ENCODE results near the gene AK4. TPM values are rescaled to one million over a fixed set of nuclear protein-coding genes. Genes with fewer than 3 reads are reported as not detected.

The AK4 gene
- total RNA-seq, 1 experiment from 2014 or later: 17.6 TPM

- POLR2A ChIA-PET (ENCODE audit: unreplicated experiment): interaction anchor here (0.6 kb wide), 1 partner anchor 255 kb away, joined by 9 read pairs; no protein-coding TSS in a partner anchor
- no TSS peak for BruUV-seq (replicated peaks)
- no peak for DNase-seq
Measured at GRCh38 chr1:65146908-65147423, 1.0 kb upstream of the AK4 start.

GRCh38 chr1:65147424-65148177 is 402 bp upstream of the AK4 start:
- peaks cover 9% of the 10 kb centered on the region for H3K4me1 ChIP-seq (replicated peaks; ENCODE audit: insufficient read depth)
- intact Hi-C loops (cut with micrococcal nuclease; ENCODE audit: unreplicated experiment): loop anchor here (5.0 kb wide), 2 partner anchors 60 to 80 kb away; no protein-coding TSS in a partner anchor
- H3K4me3 ChIP-seq: peak overlapping the region; percentile 97
- TF ChIP-seq EZH2 (IDR thresholded peaks at IDR 0.05; ENCODE audit: low read depth): no peak
- no peak for TF ChIP-seq CTCF (conservative IDR thresholded peaks at IDR 0.05)
- peak; percentile 45 to 55 for DNase-seq
- CTCF ChIA-PET: no interaction called here
- H3K36me3 ChIP-seq (ENCODE audit: low read depth): no peaks in the 10 kb centered on the region
- no peaks in the 10 kb centered on the region for H4K20me1 ChIP-seq (ENCODE audit: insufficient read depth)
- peaks cover 11% of the 10 kb centered on the region for H3F3A ChIP-seq (ENCODE audit: insufficient read depth, low read depth)
- no peaks in the 10 kb centered on the region for H3K27me3 ChIP-seq (ENCODE audit: insufficient read depth, low read depth)
- no peaks in the 10 kb centered on the region for H3K9me3 ChIP-seq (ENCODE audit: insufficient read depth, low read depth)
- H3K9me2 ChIP-seq (ENCODE audit: insufficient read depth): no peaks in the 10 kb centered on the region
- no peak overlapping the region for H3K27ac ChIP-seq
- no TSS peak for BruUV-seq (replicated peaks)
- H3K79me2 ChIP-seq (ENCODE audit: low read depth): peaks cover 11% of the 10 kb centered on the region; the same call in 1 of the 2 replicates
- peak overlapping the region; percentile 98 for H3K4me2 ChIP-seq
- H2AFZ ChIP-seq: peak overlapping the region; percentile 100
- POLR2A ChIA-PET (ENCODE audit: unreplicated experiment): interaction anchor here (0.6 kb wide), 1 partner anchor 9 kb away, joined by 3 read pairs; no protein-coding TSS in a partner anchor

More at GRCh38 chr1:65146908-65147423, 1.0 kb upstream of the AK4 start:
- Histone ChIP-seq H3F3A (ENCODE audit: insufficient read depth, low read depth) (peaks cover 15% of the 10 kb centered on the region), H3K36me3 (ENCODE audit: low read depth) (no peaks in the 10 kb centered on the region), H3K4me1 (replicated peaks; ENCODE audit: insufficient read depth) (peaks cover 9% of the 10 kb centered on the region), H3K79me2 (ENCODE audit: low read depth) (peaks cover 11% of the 10 kb centered on the region; the same call in 1 of the 2 replicates), H3K9me2 (ENCODE audit: insufficient read depth) (no peaks in the 10 kb centered on the region), H3K4me3 (peak overlapping the region; percentile 97), H3K9me3 (ENCODE audit: insufficient read depth, low read depth) (no peaks in the 10 kb centered on the region), H3K27ac (no peak overlapping the region), H4K20me1 (ENCODE audit: insufficient read depth) (no peaks in the 10 kb centered on the region), H2AFZ (peak overlapping the region; percentile 100), H3K27me3 (ENCODE audit: insufficient read depth, low read depth) (no peaks in the 10 kb centered on the region), H3K4me2 (peak overlapping the region; percentile 98)
- CTCF ChIA-PET: no interaction called here
- no peak for TF ChIP-seq CTCF (conservative IDR thresholded peaks at IDR 0.05)
- TF ChIP-seq EZH2 (IDR thresholded peaks at IDR 0.05; ENCODE audit: low read depth): no peak
- intact Hi-C loops (cut with micrococcal nuclease; ENCODE audit: unreplicated experiment): loop anchor here (5.0 kb wide), 2 partner anchors 60 to 80 kb away; no protein-coding TSS in a partner anchor

- H2AFZ ChIP-seq: peak overlapping the region; percentile 100
- H3F3A ChIP-seq (ENCODE audit: insufficient read depth, low read depth): peaks cover 11% of the 10 kb centered on the region
- TF ChIP-seq EZH2 (IDR thresholded peaks at IDR 0.05; ENCODE audit: low read depth) (no peak), CTCF (conservative IDR thresholded peaks at IDR 0.05) (no peak)
- H3K9me3 ChIP-seq (ENCODE audit: insufficient read depth, low read depth): no peaks in the 10 kb centered on the region
- no peaks in the 10 kb centered on the region for H3K27me3 ChIP-seq (ENCODE audit: insufficient read depth, low read depth)
- H3K4me1 ChIP-seq (replicated peaks; ENCODE audit: insufficient read depth): peaks cover 9% of the 10 kb centered on the region
- peak overlapping the region; percentile 98 for H3K4me2 ChIP-seq
- BruUV-seq (replicated peaks): no TSS peak
- H4K20me1 ChIP-seq (ENCODE audit: insufficient read depth): no peaks in the 10 kb centered on the region
- intact Hi-C loops (cut with micrococcal nuclease; ENCODE audit: unreplicated experiment): loop anchor here (5.0 kb wide), 2 partner anchors 59 to 81 kb away; no protein-coding TSS in a partner anchor
- peaks cover 11% of the 10 kb centered on the region; the same call in 1 of the 2 replicates for H3K79me2 ChIP-seq (ENCODE audit: low read depth)
- H3K36me3 ChIP-seq (ENCODE audit: low read depth): no peaks in the 10 kb centered on the region
- peak overlapping the region; percentile 97 for H3K4me3 ChIP-seq
- H3K9me2 ChIP-seq (ENCODE audit: insufficient read depth): no peaks in the 10 kb centered on the region
- ChIA-PET POLR2A (ENCODE audit: unreplicated experiment) (no interaction called here), CTCF (interaction anchor here (1.0 kb wide), 1 partner anchor 60 kb away, joined by 3 read pairs; no protein-coding TSS in a partner anchor)
- H3K27ac ChIP-seq: no peak overlapping the region
- DNase-seq: peak in 1 of 2 experiments; percentile 28
Measured at GRCh38 chr1:65148548-65149350, 746 bp downstream of the AK4 start.

Measured in PC-9 (cell line).